GM23338 (cell line): ENCODE measurements around the gene RBM42. TPM values are rescaled to one million over a fixed set of nuclear protein-coding genes. Genes with fewer than 3 reads are reported as not detected.

Experiments
- ATAC-seq: fragments of 200-7000 bp; cut with Tn5 transposase; 3 replicates; pipeline ENCODE4 v1.9.1; 2020
- DNase-seq: peaks from one replicate; pipeline ENCODE4 v3.0.0-alpha.2; 2015; ENCODE audit warnings: low spot score
- H2AFZ ChIP-seq: fragments of 200-600 bp; sonication (generic); 2 replicates; pipeline ENCODE4 v1.8.0; 2016; ENCODE audit warnings: antibody characterized with exemption, mild to moderate bottlenecking, moderate library complexity
- H3F3A ChIP-seq: fragments of 200-600 bp; sonication (generic); replicated peaks from 2 replicates; pipeline ENCODE4 v1.8.0; 2017; ENCODE audit warnings: antibody characterized with exemption, mixed run types, low read depth
- H3K27ac ChIP-seq: fragments of 200-600 bp; sonication (generic); 2 replicates; pipeline ENCODE4 v1.6.1; 2016; ENCODE audit warnings: low read depth
- H3K27me3 ChIP-seq: fragments of 200-600 bp; sonication (generic); 2 replicates; pipeline ENCODE4 v1.8.0; 2016; ENCODE audit warnings: mild to moderate bottlenecking, mixed run types, moderate library complexity; ENCODE audit not compliant: insufficient read depth
- H3K36me3 ChIP-seq: fragments of 200-600 bp; sonication (generic); 2 replicates; pipeline ENCODE4 v1.8.0; 2016; ENCODE audit warnings: mild to moderate bottlenecking; ENCODE audit not compliant: insufficient read depth
- H3K4me1 ChIP-seq: fragments of 200-600 bp; sonication (generic); 2 replicates; pipeline ENCODE4 v1.8.0; 2016; ENCODE audit warnings: mild to moderate bottlenecking, moderate library complexity; ENCODE audit not compliant: insufficient read depth
- H3K4me2 ChIP-seq: fragments of 200-600 bp; sonication (generic); 2 replicates; pipeline ENCODE4 v1.7.1; 2017; ENCODE audit warnings: mixed run types
- H3K4me3 ChIP-seq: fragments of 200-600 bp; sonication (generic); 2 replicates; pipeline ENCODE4 v1.6.1; 2016; ENCODE audit warnings: mixed run types
- H3K79me2 ChIP-seq: fragments of 200-600 bp; sonication (generic); replicated peaks from 2 replicates; pipeline ENCODE4 v1.8.0; 2017; ENCODE audit warnings: mild to moderate bottlenecking; ENCODE audit not compliant: insufficient read depth
- H3K9me2 ChIP-seq: fragments of 200-600 bp; sonication (generic); 2 replicates; pipeline ENCODE4 v1.8.0; 2017; ENCODE audit not compliant: insufficient read depth
- H4K20me1 ChIP-seq: fragments of 200-600 bp; sonication (generic); replicated peaks from 2 replicates; pipeline ENCODE4 v1.8.0; 2017; ENCODE audit warnings: mild to moderate bottlenecking; ENCODE audit not compliant: insufficient read depth
- H3K27ac Mint-ChIP-seq: 2 replicates; pipeline ENCODE4 v1.8.0; 2020; ENCODE audit warnings: inconsistent platforms, mild to moderate bottlenecking, moderate library complexity, mixed read lengths
- H3K27me3 Mint-ChIP-seq: 3 replicates; pipeline ENCODE4 v1.8.0; 2022; ENCODE audit warnings: low read depth, mild to moderate bottlenecking, moderate library complexity, mixed read lengths, inconsistent platforms; ENCODE audit not compliant: insufficient read depth, poor library complexity
- H3K36me3 Mint-ChIP-seq: 3 replicates; pipeline ENCODE4 v1.8.0; 2021; ENCODE audit warnings: low read depth, mild to moderate bottlenecking, inconsistent platforms, moderate library complexity, mixed read lengths
- H3K4me1 Mint-ChIP-seq: 3 replicates; pipeline ENCODE4 v1.8.0; 2020; ENCODE audit warnings: mild to moderate bottlenecking, inconsistent platforms, mixed read lengths
- H3K4me3 Mint-ChIP-seq: 3 replicates; pipeline ENCODE4 v1.8.0; 2021; ENCODE audit warnings: moderate library complexity, mild to moderate bottlenecking, inconsistent platforms, mixed read lengths
- H3K9me3 Mint-ChIP-seq: 3 replicates; pipeline ENCODE4 v1.8.0; 2020; ENCODE audit warnings: moderate library complexity, mild to moderate bottlenecking, inconsistent platforms, mixed read lengths
- CREB1 ChIP-seq: fragments of 250-450 bp; sonication (Bioruptor Pico); IDR thresholded peaks from 2 replicates; pipeline ENCODE4 v1.5.0; 2020; ENCODE audit warnings: low read depth, mild to moderate bottlenecking, moderate library complexity
- EZH2 ChIP-seq: fragments of 200-600 bp; sonication (generic); IDR thresholded peaks from one replicate; pipeline ENCODE4 v1.8.0; 2017; ENCODE audit warnings: antibody characterized with exemption, mild to moderate bottlenecking, low read depth; ENCODE audit not compliant: unreplicated experiment
- EZH2phosphoT487 ChIP-seq: fragments of 200-600 bp; sonication (generic); IDR thresholded peaks from one replicate; pipeline ENCODE4 v1.8.1; 2018; ENCODE audit warnings: antibody characterized with exemption; ENCODE audit not compliant: unreplicated experiment
- JUNB ChIP-seq: IDR thresholded peaks from one replicate; pipeline ENCODE4 v1.6.1; 2016; ENCODE audit warnings: antibody characterized with exemption; ENCODE audit not compliant: unreplicated experiment
- POLR2AphosphoS5 ChIP-seq: IDR thresholded peaks from 2 replicates; pipeline ENCODE4 v1.6.1; 2016; ENCODE audit warnings: antibody characterized with exemption, low read depth
- STAT1 ChIP-seq: IDR thresholded peaks from one replicate; pipeline ENCODE4 v1.6.1; 2016; ENCODE audit warnings: antibody characterized with exemption; ENCODE audit not compliant: unreplicated experiment
- ZNF114 ChIP-seq: fragments of 250-450 bp; sonication (Bioruptor Pico); IDR thresholded peaks from 2 replicates; pipeline ENCODE4 v1.5.0; 2020; ENCODE audit warnings: mild to moderate bottlenecking, moderate library complexity
- polyA plus RNA-seq: library from polyadenylated mRNA; unstranded; fragments of >200 nt; fragmentation: Nextera tagmentation; extraction: Ambion mirVana; gene quantifications from 2 replicates; pipeline ENCODE4 v1.2.1, GENCODE V29; 2016
- total RNA-seq: library from RNA; depleted of rRNA; stranded (reverse); fragments of >200 nt; shearing (Covaris generic); gene quantifications from 2 replicates; pipeline ENCODE4 v1.2.3, GENCODE V29; 2014
- TF ChIP-seq, protein P1 (sequence below): IDR thresholded peaks from one replicate; pipeline ENCODE4 v1.6.1; 2018; ENCODE audit warnings: antibody characterized with exemption; ENCODE audit not compliant: unreplicated experiment
- TF ChIP-seq, protein P2 (sequence below): fragments of 250-450 bp; sonication (Bioruptor Pico); IDR thresholded peaks from 2 replicates; pipeline ENCODE4 v1.5.0; 2020; ENCODE audit warnings: mild to moderate bottlenecking, moderate library complexity
- TF ChIP-seq, protein P3 (sequence below), 2 experiments: fragments of 200-600 bp in 1 of 2; sonication (generic) in 1 of 2; conservative IDR thresholded peaks; 2 replicates each; pipeline versions ENCODE4 v1.5.1 to v1.6.1; 2016 to 2017; ENCODE audit warnings: antibody characterized with exemption in 2 of 2, low read depth in 2 of 2, mild to moderate bottlenecking in 2 of 2, moderate library complexity in 1 of 2
- TF ChIP-seq, protein P4 (sequence below): IDR thresholded peaks from 2 replicates; pipeline ENCODE4 v1.6.1; 2016; ENCODE audit warnings: antibody characterized with exemption

Gene RBM42
- total and polyA plus RNA-seq, 2 experiments from 2014 or later, result 74.7 to 82.9 TPM

DNA sequence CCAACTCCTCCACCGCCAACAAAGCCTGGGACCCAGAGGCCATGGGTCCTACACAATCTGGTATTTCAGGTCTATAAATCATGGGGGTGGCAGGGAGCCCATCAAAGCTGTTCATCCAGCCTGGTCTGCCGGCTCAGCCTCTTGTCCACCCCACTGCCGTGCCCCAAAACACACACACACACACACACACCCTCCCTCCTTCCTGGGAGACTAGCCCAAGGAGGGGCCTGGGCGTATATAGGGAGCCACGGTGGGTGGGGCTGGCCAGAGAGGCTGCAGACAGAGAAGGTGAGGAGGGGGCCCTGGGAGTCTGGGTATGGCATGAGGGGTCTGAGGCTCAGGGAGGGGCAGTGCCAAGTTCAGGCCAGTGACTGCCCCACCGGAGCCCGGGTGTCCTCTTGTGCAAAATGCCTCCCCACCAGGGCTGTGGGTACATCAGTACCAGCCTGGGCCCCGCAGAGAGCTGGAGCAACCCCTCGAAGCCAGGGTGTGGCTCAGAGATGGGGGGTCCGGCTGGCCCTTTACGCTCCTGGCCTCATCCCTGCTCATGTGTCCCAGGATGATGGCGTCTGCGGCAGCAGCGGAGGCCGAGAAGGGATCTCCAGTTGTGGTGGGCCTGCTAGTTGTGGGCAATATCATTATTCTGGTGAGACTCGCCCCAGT lies 37.5 kb downstream of the RBM42 start, which contains the start of gene UPK1A:
Gene UPK1A, plus strand, starts transcription at position 267 of the 663 bp plus-strand sequence. Its CDS starts 296 bp downstream, at position 563.
- H3K4me3 ChIP-seq, result no peak within 1 kb of the TSS
- H3K4me1 ChIP-seq, result no peaks in the 10 kb centered on the region
- no peaks in the 10 kb centered on the region for H3K79me2 ChIP-seq
- H3K4me2 ChIP-seq, result no peak within 1 kb of the TSS
- no peaks in the 10 kb centered on the region for H4K20me1 ChIP-seq
- Mint-ChIP-seq H3K4me3 (no peak within 1 kb of the TSS), H3K9me3 (no peaks in the 10 kb centered on the region; the same call in 2 of the 3 replicates), H3K27ac (no peak within 1 kb of the TSS), H3K36me3 (no peaks in the 10 kb centered on the region), H3K4me1 (peaks cover 3% of the 10 kb centered on the region; the same call in 1 of the 3 replicates), H3K27me3 (peaks cover 14% of the 10 kb centered on the region)
- ATAC-seq (no peak), DNase-seq (no peak)
- no peak within 1 kb of the TSS for H3K27ac ChIP-seq
- no peaks in the 10 kb centered on the region for H3K9me2 ChIP-seq
- no peaks in the 10 kb centered on the region for H3K36me3 ChIP-seq
- TF ChIP-seq, protein P1, sequence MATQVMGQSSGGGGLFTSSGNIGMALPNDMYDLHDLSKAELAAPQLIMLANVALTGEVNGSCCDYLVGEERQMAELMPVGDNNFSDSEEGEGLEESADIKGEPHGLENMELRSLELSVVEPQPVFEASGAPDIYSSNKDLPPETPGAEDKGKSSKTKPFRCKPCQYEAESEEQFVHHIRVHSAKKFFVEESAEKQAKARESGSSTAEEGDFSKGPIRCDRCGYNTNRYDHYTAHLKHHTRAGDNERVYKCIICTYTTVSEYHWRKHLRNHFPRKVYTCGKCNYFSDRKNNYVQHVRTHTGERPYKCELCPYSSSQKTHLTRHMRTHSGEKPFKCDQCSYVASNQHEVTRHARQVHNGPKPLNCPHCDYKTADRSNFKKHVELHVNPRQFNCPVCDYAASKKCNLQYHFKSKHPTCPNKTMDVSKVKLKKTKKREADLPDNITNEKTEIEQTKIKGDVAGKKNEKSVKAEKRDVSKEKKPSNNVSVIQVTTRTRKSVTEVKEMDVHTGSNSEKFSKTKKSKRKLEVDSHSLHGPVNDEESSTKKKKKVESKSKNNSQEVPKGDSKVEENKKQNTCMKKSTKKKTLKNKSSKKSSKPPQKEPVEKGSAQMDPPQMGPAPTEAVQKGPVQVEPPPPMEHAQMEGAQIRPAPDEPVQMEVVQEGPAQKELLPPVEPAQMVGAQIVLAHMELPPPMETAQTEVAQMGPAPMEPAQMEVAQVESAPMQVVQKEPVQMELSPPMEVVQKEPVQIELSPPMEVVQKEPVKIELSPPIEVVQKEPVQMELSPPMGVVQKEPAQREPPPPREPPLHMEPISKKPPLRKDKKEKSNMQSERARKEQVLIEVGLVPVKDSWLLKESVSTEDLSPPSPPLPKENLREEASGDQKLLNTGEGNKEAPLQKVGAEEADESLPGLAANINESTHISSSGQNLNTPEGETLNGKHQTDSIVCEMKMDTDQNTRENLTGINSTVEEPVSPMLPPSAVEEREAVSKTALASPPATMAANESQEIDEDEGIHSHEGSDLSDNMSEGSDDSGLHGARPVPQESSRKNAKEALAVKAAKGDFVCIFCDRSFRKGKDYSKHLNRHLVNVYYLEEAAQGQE, result no peak
- TF ChIP-seq ZNF114 (CRISPR knock-in tag) (no peak), EZH2 (no peak), STAT1 (no peak), POLR2AphosphoS5 (no peak), CREB1 (CRISPR knock-in tag) (no peak), EZH2phosphoT487 (no peak), JUNB (no peak)
- TF ChIP-seq, protein P2, sequence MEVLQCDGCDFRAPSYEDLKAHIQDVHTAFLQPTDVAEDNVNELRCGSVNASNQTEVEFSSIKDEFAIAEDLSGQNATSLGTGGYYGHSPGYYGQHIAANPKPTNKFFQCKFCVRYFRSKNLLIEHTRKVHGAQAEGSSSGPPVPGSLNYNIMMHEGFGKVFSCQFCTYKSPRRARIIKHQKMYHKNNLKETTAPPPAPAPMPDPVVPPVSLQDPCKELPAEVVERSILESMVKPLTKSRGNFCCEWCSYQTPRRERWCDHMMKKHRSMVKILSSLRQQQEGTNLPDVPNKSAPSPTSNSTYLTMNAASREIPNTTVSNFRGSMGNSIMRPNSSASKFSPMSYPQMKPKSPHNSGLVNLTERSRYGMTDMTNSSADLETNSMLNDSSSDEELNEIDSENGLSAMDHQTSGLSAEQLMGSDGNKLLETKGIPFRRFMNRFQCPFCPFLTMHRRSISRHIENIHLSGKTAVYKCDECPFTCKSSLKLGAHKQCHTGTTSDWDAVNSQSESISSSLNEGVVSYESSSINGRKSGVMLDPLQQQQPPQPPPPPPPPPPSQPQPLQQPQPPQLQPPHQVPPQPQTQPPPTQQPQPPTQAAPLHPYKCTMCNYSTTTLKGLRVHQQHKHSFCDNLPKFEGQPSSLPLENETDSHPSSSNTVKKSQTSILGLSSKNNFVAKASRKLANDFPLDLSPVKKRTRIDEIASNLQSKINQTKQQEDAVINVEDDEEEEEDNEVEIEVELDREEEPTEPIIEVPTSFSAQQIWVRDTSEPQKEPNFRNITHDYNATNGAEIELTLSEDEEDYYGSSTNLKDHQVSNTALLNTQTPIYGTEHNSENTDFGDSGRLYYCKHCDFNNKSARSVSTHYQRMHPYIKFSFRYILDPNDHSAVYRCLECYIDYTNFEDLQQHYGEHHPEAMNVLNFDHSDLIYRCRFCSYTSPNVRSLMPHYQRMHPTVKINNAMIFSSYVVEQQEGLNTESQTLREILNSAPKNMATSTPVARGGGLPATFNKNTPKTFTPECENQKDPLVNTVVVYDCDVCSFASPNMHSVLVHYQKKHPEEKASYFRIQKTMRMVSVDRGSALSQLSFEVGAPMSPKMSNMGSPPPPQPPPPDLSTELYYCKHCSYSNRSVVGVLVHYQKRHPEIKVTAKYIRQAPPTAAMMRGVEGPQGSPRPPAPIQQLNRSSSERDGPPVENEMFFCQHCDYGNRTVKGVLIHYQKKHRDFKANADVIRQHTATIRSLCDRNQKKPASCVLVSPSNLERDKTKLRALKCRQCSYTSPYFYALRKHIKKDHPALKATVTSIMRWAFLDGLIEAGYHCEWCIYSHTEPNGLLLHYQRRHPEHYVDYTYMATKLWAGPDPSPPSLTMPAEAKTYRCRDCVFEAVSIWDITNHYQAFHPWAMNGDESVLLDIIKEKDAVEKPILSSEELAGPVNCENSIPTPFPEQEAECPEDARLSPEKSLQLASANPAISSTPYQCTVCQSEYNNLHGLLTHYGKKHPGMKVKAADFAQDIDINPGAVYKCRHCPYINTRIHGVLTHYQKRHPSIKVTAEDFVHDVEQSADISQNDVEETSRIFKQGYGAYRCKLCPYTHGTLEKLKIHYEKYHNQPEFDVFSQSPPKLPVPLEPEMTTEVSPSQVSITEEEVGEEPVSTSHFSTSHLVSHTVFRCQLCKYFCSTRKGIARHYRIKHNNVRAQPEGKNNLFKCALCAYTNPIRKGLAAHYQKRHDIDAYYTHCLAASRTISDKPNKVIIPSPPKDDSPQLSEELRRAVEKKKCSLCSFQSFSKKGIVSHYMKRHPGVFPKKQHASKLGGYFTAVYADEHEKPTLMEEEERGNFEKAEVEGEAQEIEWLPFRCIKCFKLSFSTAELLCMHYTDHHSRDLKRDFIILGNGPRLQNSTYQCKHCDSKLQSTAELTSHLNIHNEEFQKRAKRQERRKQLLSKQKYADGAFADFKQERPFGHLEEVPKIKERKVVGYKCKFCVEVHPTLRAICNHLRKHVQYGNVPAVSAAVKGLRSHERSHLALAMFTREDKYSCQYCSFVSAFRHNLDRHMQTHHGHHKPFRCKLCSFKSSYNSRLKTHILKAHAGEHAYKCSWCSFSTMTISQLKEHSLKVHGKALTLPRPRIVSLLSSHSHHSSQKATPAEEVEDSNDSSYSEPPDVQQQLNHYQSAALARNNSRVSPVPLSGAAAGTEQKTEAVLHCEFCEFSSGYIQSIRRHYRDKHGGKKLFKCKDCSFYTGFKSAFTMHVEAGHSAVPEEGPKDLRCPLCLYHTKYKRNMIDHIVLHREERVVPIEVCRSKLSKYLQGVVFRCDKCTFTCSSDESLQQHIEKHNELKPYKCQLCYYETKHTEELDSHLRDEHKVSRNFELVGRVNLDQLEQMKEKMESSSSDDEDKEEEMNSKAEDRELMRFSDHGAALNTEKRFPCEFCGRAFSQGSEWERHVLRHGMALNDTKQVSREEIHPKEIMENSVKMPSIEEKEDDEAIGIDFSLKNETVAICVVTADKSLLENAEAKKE (CRISPR knock-in tag), result no peak
- TF ChIP-seq, protein P3, sequence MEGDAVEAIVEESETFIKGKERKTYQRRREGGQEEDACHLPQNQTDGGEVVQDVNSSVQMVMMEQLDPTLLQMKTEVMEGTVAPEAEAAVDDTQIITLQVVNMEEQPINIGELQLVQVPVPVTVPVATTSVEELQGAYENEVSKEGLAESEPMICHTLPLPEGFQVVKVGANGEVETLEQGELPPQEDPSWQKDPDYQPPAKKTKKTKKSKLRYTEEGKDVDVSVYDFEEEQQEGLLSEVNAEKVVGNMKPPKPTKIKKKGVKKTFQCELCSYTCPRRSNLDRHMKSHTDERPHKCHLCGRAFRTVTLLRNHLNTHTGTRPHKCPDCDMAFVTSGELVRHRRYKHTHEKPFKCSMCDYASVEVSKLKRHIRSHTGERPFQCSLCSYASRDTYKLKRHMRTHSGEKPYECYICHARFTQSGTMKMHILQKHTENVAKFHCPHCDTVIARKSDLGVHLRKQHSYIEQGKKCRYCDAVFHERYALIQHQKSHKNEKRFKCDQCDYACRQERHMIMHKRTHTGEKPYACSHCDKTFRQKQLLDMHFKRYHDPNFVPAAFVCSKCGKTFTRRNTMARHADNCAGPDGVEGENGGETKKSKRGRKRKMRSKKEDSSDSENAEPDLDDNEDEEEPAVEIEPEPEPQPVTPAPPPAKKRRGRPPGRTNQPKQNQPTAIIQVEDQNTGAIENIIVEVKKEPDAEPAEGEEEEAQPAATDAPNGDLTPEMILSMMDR (conservative IDR thresholded peaks at IDR 0.05; ENCODE audit: low read depth in 2 of 2), result no peak
- TF ChIP-seq, protein P4, sequence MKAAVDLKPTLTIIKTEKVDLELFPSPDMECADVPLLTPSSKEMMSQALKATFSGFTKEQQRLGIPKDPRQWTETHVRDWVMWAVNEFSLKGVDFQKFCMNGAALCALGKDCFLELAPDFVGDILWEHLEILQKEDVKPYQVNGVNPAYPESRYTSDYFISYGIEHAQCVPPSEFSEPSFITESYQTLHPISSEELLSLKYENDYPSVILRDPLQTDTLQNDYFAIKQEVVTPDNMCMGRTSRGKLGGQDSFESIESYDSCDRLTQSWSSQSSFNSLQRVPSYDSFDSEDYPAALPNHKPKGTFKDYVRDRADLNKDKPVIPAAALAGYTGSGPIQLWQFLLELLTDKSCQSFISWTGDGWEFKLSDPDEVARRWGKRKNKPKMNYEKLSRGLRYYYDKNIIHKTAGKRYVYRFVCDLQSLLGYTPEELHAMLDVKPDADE, result no peak
- H2AFZ ChIP-seq, result no peak within 1 kb of the TSS
- no peaks in the 10 kb centered on the region for H3K27me3 ChIP-seq
- no peaks in the 10 kb centered on the region for H3F3A ChIP-seq
